GM21367 (cell line): ENCODE results near the gene TTC24.
"Not testable (repeated sequence)": the region's sequence is repeated elsewhere in the genome, so short reads cannot be mapped to it uniquely, and the experiment has no call there.

Source experiments
- ATAC-seq: cut with Tn5 transposase; IDR thresholded peaks from one replicate; pipeline ENCODE4 v1.9.1; 2021; ENCODE audit not compliant: unreplicated experiment

Gene TTC24

GRCh38 chr1:156607344-156607743 lies 27.8 kb downstream of the TTC24 start:
- ATAC-seq: not testable (repeated sequence)

- peak; percentile 51 for ATAC-seq
Observed at GRCh38 chr1:156608036-156608674, 28.6 kb downstream of the TTC24 start.

- ATAC-seq: no peak
Observed at GRCh38 chr1:156608981-156609380, 29.5 kb downstream of the TTC24 start.

- not testable (repeated sequence) for ATAC-seq
Observed at GRCh38 chr1:156610072-156610471, 30.5 kb downstream of the TTC24 start.

GRCh38 chr1:156612666-156613065 lies 33.1 kb downstream of the TTC24 start:
- ATAC-seq: no peak

- no peak for ATAC-seq
Observed at GRCh38 chr1:156615946-156616345, 36.4 kb downstream of the TTC24 start.

GRCh38 chr1:156616463-156616862 lies 36.9 kb downstream of the TTC24 start:
- no peak for ATAC-seq

GRCh38 chr1:156618853-156619581 lies 39.5 kb downstream of the TTC24 start, which contains the start of gene HAPLN2:
Gene HAPLN2 (plus strand): TSS chr1:156619415. CDS start chr1:156623491, 4,076 bp downstream.
- no peak for ATAC-seq

- no peak for ATAC-seq
Observed at GRCh38 chr1:156619582-156619955, 40.0 kb downstream of the TTC24 start.

GRCh38 chr1:156622581-156623297 lies 43.2 kb downstream of the TTC24 start:
- ATAC-seq: no peak

GRCh38 chr1:156623946-156624813 lies 44.7 kb downstream of the TTC24 start:
- no peak for ATAC-seq

- ATAC-seq: no peak
Observed at GRCh38 chr1:156624814-156625435, 45.4 kb downstream of the TTC24 start.

GRCh38 chr1:156625436-156626078 lies 46.0 kb downstream of the TTC24 start:
- ATAC-seq: no peak

GRCh38 chr1:156626079-156626438 lies 46.5 kb downstream of the TTC24 start:
- no peak for ATAC-seq

- ATAC-seq: no peak
Observed at GRCh38 chr1:156627313-156627880, 47.9 kb downstream of the TTC24 start.

GRCh38 chr1:156629823-156630449 lies 50.4 kb downstream of the TTC24 start:
- no peak for ATAC-seq

- ATAC-seq: not testable (repeated sequence)
Observed at GRCh38 chr1:156631152-156631551, 51.6 kb downstream of the TTC24 start.

- ATAC-seq: no peak
Observed at GRCh38 chr1:156632355-156632754, 52.8 kb downstream of the TTC24 start.
